Activated CD4-positive, alpha-beta T cell treated with anti-CD3 and anti-CD28 coated beads for 48 hours (primary cell): Measurements from ENCODE around the gene USP3.

Source experiments
- DNase-seq: peaks from one replicate; pipeline ENCODE4 v3.0.0-alpha.2; 2020

The USP3 gene, protein sequence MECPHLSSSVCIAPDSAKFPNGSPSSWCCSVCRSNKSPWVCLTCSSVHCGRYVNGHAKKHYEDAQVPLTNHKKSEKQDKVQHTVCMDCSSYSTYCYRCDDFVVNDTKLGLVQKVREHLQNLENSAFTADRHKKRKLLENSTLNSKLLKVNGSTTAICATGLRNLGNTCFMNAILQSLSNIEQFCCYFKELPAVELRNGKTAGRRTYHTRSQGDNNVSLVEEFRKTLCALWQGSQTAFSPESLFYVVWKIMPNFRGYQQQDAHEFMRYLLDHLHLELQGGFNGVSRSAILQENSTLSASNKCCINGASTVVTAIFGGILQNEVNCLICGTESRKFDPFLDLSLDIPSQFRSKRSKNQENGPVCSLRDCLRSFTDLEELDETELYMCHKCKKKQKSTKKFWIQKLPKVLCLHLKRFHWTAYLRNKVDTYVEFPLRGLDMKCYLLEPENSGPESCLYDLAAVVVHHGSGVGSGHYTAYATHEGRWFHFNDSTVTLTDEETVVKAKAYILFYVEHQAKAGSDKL

DNA sequence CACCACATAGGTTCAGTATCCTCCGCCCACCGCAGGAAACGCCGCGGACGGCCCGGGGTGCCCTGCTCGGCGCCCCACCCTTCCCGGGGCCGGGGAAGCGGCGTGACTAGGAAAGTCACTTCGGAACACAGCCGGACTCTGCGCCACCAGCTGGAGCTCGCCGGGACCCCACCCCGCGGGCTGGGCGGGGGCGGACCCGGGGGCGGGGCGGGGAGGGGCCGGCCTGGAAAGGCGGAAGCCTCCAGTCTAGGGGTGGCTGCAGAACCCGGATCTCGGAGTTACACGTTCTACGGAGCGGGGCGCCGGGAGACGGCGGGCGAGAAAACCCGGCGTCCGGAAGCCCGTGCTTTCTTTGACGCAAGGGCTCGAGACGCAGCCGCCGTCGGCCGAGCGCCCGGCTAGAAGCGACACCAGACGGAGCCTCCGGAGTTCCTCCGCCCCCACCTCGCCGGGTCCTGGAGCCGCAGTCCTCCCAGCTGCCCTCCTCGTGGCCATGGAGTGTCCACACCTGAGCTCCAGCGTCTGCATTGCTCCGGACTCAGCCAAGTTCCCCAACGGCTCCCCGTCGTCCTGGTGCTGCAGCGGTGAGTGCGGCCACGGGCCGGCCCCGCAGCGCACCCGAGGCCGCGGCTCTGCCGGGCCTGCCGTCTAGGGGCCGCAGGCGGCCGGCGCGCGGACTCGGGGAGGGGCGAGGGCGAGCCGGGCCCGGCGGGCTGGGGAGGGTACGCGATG lies at the start of gene USP3:
Gene USP3 (plus strand): TSS at position 347 of the 732 bp plus-strand sequence. CDS start 147 bp downstream, at position 494.
- peak; percentile 95 for DNase-seq

- DNase-seq = no peak
Measured at GRCh38 chr15:63456258-63456657, 48.1 kb upstream of the USP3 start.

GRCh38 chr15:63457379-63457778 lies 47.0 kb upstream of the USP3 start:
- no peak for DNase-seq

DNA sequence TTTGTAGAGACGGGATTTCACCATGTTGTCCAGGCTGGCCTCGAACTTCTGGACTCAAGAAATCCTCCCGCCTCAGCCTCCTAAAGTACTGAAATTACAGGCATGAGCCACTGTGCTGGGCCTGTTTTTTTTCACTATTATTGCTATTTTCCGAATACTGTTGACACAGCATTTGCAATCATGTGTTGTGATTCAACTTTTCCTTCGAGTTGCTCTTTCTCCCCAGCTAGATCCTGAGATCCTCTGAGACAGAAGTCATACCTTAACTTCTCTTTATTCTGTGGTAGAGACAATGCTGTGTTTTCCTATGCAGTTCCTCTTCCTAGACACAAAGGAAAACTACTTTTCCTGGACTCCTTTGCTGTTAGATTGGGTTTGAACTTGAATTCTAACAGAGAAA lies 46.4 kb upstream of the USP3 start:
- DNase-seq = no peak

- DNase-seq = no peak
Measured at GRCh38 chr15:63458794-63459395, 45.5 kb upstream of the USP3 start.

DNA sequence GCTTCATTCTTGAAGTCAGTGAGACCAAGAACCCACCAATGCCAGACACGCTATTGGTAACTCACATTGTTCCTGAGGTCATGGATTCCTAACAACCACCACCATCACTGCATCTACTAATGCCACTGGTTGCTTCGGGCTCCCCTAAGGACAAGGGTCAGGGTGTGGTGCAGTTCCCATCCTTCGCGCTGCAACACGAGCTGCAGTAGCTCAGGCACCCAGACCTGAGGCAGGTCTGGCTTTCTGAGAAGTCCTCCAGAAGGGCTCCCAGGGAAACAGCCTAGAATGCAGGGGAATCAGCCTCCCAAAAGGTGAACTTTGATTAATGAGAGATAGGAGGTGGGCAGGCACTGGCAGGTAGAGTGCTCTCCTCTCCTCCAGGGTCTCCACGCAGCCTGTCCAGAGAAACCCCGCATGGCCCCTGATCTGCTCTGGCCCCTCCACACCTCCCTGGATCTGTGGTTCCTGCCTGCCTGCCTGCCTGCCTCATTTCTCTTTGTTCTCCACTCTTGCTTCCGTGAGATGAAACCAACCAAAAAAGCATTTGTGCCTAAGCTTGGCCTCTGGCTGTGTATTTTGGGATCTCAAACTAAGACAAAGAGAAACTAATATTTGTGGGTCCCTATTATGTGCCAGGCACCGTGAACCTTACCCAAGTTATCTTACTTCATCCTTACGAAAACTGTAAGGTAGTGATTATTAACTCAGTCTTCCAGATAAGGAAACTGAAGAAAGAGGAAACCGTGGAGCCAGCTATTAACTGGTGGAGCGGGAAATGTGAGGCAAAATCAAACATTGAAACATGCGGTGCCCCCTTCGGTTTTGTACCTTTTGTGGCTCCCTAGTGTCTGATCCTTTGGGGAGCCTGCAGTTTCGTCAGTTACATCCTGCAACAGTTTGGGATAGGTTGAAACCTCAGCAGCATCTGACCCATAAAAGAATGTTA lies 43.9 kb upstream of the USP3 start:
- DNase-seq = no peak

DNA sequence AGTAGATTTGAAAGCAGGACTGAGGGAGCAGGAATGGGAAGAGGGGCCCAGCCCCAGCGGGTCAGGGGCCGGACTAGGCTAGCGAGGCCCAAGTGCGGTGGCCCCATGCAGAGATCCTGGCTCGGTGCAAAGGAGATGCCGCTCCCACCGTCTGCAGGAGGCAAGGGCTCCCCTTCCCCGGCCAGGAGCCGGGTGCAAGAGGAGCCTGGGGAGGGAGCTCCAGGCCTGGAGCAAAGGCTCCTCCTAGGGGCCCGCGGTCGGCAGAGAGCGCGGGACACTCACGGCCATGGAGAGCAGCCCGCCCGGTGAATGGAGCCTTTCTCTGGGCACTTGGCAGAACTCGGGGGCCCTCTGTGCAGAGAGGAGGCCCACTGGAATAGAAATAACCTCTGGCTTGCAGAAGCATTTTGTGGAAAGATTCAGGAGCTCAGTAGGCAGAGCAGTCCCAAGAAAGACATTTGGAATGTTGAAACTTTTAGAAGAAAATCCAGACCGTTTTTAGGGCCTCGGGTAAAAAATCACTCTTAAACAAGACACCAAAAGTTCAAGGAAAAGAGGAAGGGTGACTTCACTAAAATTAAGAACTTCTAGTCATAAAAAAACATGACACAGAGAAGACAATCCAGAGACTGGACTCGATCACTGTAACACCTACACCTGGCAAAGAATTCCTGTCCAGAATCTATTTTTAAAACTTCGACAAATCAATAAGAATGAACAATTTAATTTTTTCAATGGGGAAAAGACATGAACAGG lies 43.0 kb upstream of the USP3 start:
- no peak for DNase-seq

- no peak for DNase-seq
Measured at GRCh38 chr15:63462088-63462487, 42.3 kb upstream of the USP3 start.

GRCh38 chr15:63463036-63463435 lies 41.4 kb upstream of the USP3 start:
- DNase-seq = no peak

GRCh38 chr15:63463793-63464192 lies 40.6 kb upstream of the USP3 start:
- DNase-seq = no peak

DNA sequence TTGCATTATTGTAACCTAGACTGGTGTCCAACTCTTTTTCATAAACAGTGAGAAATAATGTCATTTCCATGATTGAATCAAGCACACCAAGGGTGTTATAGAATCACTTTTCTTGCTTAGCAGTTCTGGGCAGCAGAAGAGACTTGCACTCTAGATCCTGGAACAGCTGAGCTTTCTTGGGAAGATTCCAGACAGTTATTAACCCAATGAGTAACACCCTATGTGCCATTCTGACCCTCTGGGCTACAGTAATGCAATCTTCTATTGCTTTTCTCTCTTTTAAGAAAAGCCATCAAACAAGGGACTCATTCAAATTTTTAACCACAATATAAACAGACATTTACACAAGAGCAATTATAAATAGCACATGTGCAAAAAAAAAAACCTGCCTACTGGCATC lies 39.3 kb upstream of the USP3 start:
- no peak for DNase-seq

DNA sequence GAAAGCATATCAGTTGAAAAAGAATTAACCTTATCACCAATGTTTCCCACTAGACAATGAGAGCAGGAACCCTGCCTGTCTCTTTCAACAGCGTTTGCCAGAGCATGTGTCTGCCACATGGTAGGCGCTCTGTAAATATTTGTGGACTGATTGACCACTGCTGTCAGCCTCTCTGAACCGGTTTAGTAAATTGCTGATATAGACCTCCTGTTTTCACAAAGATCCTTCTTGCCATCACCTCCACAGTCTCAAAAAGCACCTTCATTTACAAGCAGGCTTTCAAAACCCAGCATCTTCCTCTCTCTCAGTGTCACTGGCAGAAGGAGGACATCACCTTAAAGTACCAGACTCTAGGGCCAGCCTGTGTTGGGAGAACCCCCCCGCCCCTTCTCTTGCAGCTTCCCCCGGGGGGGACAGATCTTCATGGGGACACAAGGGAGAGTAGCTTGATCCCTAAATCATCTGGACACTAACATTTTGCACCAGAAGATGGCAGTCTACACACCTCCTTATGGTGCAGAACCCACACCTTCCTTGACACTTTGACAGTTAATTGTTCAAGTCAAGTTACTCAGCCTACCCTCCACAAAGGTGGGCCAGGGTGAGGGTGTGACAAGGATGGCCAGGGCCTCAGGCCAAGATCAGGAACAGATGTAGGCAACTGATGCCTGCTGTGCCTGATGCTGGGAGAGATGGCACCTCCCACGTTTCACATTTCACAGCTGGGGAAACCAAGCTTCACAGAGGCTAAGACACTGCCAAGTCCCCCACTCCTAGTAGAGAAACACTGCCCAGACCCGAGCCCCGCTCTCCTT lies 37.8 kb upstream of the USP3 start:
- DNase-seq = peak; percentile 42

GRCh38 chr15:63469190-63469589 lies 35.2 kb upstream of the USP3 start:
- DNase-seq = peak; percentile 66

DNA sequence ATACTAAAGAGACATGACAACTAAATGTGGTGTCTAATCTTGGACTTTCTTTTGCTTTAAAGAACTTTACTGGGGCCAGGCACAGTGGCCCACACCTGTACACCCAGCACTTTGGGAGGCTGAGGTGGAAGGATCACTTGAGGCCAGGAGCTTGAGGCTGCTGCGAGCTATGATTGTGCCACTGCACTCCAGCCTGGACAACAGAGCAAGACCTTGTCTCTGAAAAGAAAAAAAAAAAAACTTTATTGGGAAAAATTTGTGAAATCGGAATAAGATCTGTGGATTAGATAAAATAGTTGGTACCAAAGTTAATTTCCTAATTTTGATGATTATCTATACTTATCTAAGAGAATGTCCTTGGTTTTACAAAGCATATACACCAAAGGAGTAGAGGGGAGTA lies 34.4 kb upstream of the USP3 start:
- no peak for DNase-seq

- peak; percentile 38 for DNase-seq
Measured at GRCh38 chr15:63473007-63473748, 31.2 kb upstream of the USP3 start.

DNA sequence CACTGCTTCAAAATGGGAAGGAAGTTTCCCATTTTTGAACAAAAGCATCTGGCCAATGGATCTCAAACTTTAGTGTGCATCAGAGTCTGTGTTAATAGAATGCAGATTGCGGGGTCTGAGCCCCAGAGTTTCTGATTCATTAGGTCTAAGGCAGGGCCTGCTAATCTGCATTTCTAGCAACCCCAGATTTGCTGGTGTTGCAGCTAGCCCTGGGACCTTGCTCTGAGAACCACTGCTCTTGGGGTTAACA lies 30.7 kb upstream of the USP3 start:
- no peak for DNase-seq

DNA sequence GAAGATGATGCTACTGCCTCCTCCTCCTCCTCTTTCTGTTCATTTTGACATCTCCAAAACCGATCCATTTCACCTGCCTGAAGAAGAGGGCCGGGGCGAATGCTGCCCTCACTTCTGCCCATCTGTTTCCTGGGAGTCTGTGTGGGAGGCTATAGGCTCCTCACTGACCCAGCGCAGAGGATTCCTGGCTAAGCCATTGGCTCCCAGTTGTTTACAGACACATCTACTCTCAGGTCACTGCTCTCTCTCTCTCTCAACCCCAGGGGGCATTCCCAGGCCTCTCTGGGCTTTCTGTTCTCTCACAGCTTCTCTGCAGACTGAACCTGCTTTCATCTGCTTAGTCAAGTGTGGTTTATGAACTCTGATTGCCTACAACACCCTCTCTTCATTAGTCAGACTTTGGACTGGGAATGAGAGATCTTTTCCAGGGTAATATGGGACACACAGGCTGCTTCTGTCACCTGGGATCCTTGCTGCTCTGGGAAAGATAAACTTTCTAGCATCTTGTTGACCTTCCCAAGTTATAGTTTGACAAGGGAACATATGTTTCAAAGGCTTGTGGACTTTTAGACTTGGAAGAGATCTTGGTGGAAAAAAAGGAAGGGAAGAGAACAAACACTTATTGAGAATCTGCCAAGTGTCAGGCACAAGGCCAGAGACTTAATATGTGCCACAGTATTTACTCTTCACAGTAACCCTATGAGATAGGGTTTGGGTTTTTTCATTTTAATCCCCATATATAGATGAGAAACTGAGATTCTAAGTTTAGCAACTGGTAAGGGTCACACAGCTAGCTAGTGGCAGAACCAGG lies 30.2 kb upstream of the USP3 start:
- DNase-seq = peak; percentile 73

GRCh38 chr15:63474810-63475316 lies 29.5 kb upstream of the USP3 start:
- peak; percentile 39 for DNase-seq

DNA sequence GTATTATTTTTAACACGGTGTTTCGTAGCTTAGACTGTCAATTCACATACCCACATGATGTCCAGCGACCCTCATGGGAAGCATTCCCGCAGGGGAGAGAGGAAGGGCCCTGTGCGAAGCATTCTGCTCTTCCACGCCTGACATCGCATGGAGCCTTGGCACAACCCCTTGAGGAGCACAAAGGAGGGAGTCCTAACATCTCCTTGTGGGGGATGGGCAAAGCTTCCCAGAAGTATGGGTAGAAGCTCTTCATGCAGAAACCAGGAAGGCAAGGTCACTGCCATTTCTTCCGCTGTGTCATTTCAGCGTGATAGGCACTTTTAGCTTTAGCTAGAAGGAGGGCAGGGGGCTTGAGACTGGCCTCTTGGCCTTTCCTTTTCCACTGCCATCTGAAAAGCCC lies 28.7 kb upstream of the USP3 start:
- no peak for DNase-seq
